Measurements from ENCODE around the gene LPP. TPM values are rescaled to one million over a fixed set of nuclear protein-coding genes. Genes with fewer than 3 reads are reported as not detected.

Gene LPP
- total RNA-seq, 1 donor from 2014 or later = 222 TPM

DNA sequence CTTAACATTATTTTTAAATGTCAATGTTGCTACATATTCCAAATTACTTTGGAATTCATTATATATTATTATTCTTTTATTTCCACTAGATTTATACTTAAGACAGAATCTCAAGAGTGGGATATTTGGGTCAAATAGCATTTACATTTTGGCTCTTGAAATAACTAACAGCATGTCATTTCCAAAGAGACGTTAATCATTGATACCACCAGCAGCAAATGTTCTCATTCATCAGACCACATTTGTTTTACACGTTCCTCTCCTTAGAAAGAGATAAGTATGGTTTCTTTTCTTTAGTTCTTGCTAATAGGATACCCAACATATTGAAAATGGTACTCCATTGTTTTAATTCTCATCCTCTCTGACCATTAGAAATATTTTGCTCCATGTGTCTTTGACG lies 229.8 kb downstream of the LPP start:
- DNase-seq (ENCODE audit: low read depth) (no peak), FAIRE-seq (no peak)
- peaks cover 10% of the 10 kb centered on the region for H3K36me3 Mint-ChIP-seq (ENCODE audit: low read depth, unreplicated experiment)
- H3K27me3 ChIP-seq (ENCODE audit: insufficient read depth, low read length) = no peaks in the 10 kb centered on the region
- H3K79me2 ChIP-seq (ENCODE audit: insufficient read depth, low read length) = peaks cover 100% of the 10 kb centered on the region
- H3K4me3 ChIP-seq (ENCODE audit: insufficient read depth, low read depth, low read length) = no peak overlapping the region
- no peak overlapping the region for H3K27ac Mint-ChIP-seq (ENCODE audit: unreplicated experiment)
- peaks cover 3% of the 10 kb centered on the region for H3K36me3 ChIP-seq (ENCODE audit: insufficient read depth, low read length)
- peaks cover 2% of the 10 kb centered on the region for H3K9me3 Mint-ChIP-seq (ENCODE audit: unreplicated experiment)
- no peak overlapping the region for H3K27ac ChIP-seq (ENCODE audit: low read depth, low read length)
- H3K4me3 Mint-ChIP-seq (ENCODE audit: unreplicated experiment) = no peak overlapping the region
- no peak overlapping the region for H2AFZ ChIP-seq (ENCODE audit: low read depth, low read length)
- no peak overlapping the region for H3K4me2 ChIP-seq (ENCODE audit: low read length)
- H3K9me3 ChIP-seq (ENCODE audit: insufficient read depth, low read depth, low read length) = no peaks in the 10 kb centered on the region
- peaks cover 86% of the 10 kb centered on the region for H4K20me1 ChIP-seq (ENCODE audit: insufficient read depth, low read length)
- peaks cover 18% of the 10 kb centered on the region for H3K4me1 Mint-ChIP-seq (ENCODE audit: low read depth, unreplicated experiment)
- TF ChIP-seq, protein P1, sequence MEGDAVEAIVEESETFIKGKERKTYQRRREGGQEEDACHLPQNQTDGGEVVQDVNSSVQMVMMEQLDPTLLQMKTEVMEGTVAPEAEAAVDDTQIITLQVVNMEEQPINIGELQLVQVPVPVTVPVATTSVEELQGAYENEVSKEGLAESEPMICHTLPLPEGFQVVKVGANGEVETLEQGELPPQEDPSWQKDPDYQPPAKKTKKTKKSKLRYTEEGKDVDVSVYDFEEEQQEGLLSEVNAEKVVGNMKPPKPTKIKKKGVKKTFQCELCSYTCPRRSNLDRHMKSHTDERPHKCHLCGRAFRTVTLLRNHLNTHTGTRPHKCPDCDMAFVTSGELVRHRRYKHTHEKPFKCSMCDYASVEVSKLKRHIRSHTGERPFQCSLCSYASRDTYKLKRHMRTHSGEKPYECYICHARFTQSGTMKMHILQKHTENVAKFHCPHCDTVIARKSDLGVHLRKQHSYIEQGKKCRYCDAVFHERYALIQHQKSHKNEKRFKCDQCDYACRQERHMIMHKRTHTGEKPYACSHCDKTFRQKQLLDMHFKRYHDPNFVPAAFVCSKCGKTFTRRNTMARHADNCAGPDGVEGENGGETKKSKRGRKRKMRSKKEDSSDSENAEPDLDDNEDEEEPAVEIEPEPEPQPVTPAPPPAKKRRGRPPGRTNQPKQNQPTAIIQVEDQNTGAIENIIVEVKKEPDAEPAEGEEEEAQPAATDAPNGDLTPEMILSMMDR (IDR thresholded peaks at IDR 0.05; ENCODE audit: insufficient read depth, low read depth, low read length) = no peak
- TF ChIP-seq EZH2 (IDR thresholded peaks at IDR 0.05; ENCODE audit: insufficient read depth, low read length) = no peak
- no peaks in the 10 kb centered on the region for H3K27me3 Mint-ChIP-seq (ENCODE audit: low read depth, unreplicated experiment)
- H3K9ac ChIP-seq (ENCODE audit: low read length) = no peak overlapping the region
- H3K4me1 ChIP-seq (ENCODE audit: insufficient read depth, low read length) = peaks cover 9% of the 10 kb centered on the region

DNA sequence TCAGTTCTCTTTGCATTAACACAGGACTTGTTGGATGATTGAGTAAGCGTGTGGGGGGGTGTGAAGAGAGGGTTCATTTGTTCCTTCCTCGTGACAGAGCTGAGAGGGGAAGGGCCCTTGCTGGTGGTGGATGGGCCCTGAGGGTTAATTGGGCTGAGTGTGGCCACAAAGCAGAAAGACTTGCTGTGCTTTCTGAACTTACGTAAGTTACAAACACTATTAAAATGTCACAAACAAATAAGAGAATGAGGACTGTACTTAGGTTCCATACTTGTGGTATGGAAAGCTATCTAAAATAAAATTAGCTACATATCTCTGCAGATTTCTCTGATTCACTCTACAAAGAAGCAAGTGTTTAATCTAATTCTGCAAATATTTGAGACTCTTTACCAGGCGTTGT lies 231.3 kb downstream of the LPP start:
- Histone ChIP-seq H3K9me3 (ENCODE audit: insufficient read depth, low read depth, low read length) (no peaks in the 10 kb centered on the region), H2AFZ (ENCODE audit: low read depth, low read length) (no peak overlapping the region), H3K9ac (ENCODE audit: low read length) (no peak overlapping the region), H3K4me2 (ENCODE audit: low read length) (no peak overlapping the region), H3K27ac (ENCODE audit: low read depth, low read length) (no peak overlapping the region), H4K20me1 (ENCODE audit: insufficient read depth, low read length) (peaks cover 87% of the 10 kb centered on the region), H3K4me1 (ENCODE audit: insufficient read depth, low read length) (peaks cover 9% of the 10 kb centered on the region), H3K79me2 (ENCODE audit: insufficient read depth, low read length) (peaks cover 99% of the 10 kb centered on the region), H3K4me3 (ENCODE audit: insufficient read depth, low read depth, low read length) (no peak overlapping the region), H3K36me3 (ENCODE audit: insufficient read depth, low read length) (peaks cover 3% of the 10 kb centered on the region), H3K27me3 (ENCODE audit: insufficient read depth, low read length) (no peaks in the 10 kb centered on the region)
- peak overlapping the region; percentile 0 for H3K27ac Mint-ChIP-seq (ENCODE audit: unreplicated experiment)
- TF ChIP-seq EZH2 (IDR thresholded peaks at IDR 0.05; ENCODE audit: insufficient read depth, low read length) = no peak
- TF ChIP-seq, protein P1 (IDR thresholded peaks at IDR 0.05; ENCODE audit: insufficient read depth, low read depth, low read length) = no peak
- H3K27me3 Mint-ChIP-seq (ENCODE audit: low read depth, unreplicated experiment) = no peaks in the 10 kb centered on the region
- peaks cover 3% of the 10 kb centered on the region for H3K36me3 Mint-ChIP-seq (ENCODE audit: low read depth, unreplicated experiment)
- FAIRE-seq (no peak), DNase-seq (ENCODE audit: low read depth) (no peak)
- H3K4me1 Mint-ChIP-seq (ENCODE audit: low read depth, unreplicated experiment) = peaks cover 27% of the 10 kb centered on the region
- no peaks in the 10 kb centered on the region for H3K9me3 Mint-ChIP-seq (ENCODE audit: unreplicated experiment)
- no peak overlapping the region for H3K4me3 Mint-ChIP-seq (ENCODE audit: unreplicated experiment)

DNA sequence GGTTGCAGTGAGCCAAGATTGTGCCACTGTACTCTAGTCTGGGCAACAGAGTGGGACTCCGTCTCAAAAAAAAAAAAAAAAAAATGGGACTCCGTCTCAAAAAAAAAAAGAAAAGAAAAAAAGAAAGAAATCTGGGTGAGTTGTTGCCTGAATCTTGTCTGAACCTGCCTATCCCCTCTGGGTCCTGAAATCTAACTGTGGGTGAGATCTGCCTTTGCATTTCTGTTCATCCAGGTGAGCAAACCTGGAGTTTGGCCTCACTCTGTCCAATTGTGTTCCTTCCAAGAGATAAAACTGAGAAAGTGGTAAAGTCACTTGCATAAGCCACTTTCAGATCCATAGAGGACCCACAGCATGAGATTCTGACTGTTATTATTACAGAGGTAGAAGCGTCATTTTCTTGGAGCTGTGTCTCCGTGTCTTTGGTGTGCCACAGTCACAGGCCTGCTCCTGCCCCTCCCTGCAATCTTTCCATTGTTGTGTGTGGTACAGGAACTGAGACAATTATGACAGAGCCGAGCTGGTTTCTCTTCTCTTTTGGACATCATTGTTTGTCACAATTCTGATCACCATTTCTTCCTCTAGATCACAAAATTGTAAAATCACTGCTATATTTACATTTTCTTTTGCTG lies 235.9 kb downstream of the LPP start:
- H3K27ac ChIP-seq (ENCODE audit: low read depth, low read length) = no peak overlapping the region
- no peak for DNase-seq (ENCODE audit: low read depth)
- peaks cover 99% of the 10 kb centered on the region for H3K79me2 ChIP-seq (ENCODE audit: insufficient read depth, low read length)
- peaks cover 9% of the 10 kb centered on the region for H3K4me1 ChIP-seq (ENCODE audit: insufficient read depth, low read length)
- FAIRE-seq = no peak
- H3K36me3 ChIP-seq (ENCODE audit: insufficient read depth, low read length) = no peaks in the 10 kb centered on the region
- H3K9me3 ChIP-seq (ENCODE audit: insufficient read depth, low read depth, low read length) = no peaks in the 10 kb centered on the region
- Mint-ChIP-seq H3K4me1 (ENCODE audit: low read depth, unreplicated experiment) (peaks cover 41% of the 10 kb centered on the region), H3K36me3 (ENCODE audit: low read depth, unreplicated experiment) (peaks cover 4% of the 10 kb centered on the region), H3K4me3 (ENCODE audit: unreplicated experiment) (no peak overlapping the region), H3K27me3 (ENCODE audit: low read depth, unreplicated experiment) (no peaks in the 10 kb centered on the region), H3K9me3 (ENCODE audit: unreplicated experiment) (no peaks in the 10 kb centered on the region), H3K27ac (ENCODE audit: unreplicated experiment) (no peak overlapping the region)
- no peak overlapping the region for H3K4me2 ChIP-seq (ENCODE audit: low read length)
- TF ChIP-seq, protein P1 (IDR thresholded peaks at IDR 0.05; ENCODE audit: insufficient read depth, low read depth, low read length) = no peak
- no peak for TF ChIP-seq EZH2 (IDR thresholded peaks at IDR 0.05; ENCODE audit: insufficient read depth, low read length)
- no peak overlapping the region for H2AFZ ChIP-seq (ENCODE audit: low read depth, low read length)
- H3K27me3 ChIP-seq (ENCODE audit: insufficient read depth, low read length) = no peaks in the 10 kb centered on the region
- H4K20me1 ChIP-seq (ENCODE audit: insufficient read depth, low read length) = peaks cover 89% of the 10 kb centered on the region
- no peak overlapping the region for H3K4me3 ChIP-seq (ENCODE audit: insufficient read depth, low read depth, low read length)
- H3K9ac ChIP-seq (ENCODE audit: low read length) = peak overlapping the region; percentile 4
